NCI-H2171 treated with DMSO at 0.1 percent for 48 hours (cell line): ENCODE measurements around the gene MRGPRX1.
"Not testable (repeated sequence)": the region's sequence is repeated elsewhere in the genome, so short reads cannot be mapped to it uniquely, and the experiment has no call there.

Experiments
- DNase-seq: peaks from one replicate; lab custom pipeline; 2025; lab: John Stamatoyannopoulos, UW

The MRGPRX1 gene

DNA sequence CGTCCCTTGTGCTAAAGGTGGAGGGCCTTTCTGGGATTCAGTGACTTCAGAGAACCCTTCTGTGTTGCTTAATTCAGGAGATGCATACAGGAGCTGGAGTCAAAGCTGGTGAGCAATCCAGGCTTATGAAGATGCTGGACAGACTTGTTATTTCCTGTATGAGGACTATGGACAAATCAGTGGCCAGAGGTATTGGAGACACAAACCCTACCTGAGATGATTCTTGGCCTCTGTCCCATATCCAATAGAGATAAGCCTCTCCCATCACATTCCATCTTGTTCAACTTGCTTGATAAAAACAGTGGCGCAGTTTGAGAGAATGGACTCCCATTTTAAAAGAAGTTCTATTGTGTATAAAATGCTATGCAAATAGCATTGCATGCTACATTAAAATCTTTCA lies at the start of gene MRGPRX1:
Gene MRGPRX1 (minus strand): TSS at position 101 of the 400 bp plus-strand sequence. CDS start 4,630 bp downstream, outside the sequence.
- DNase-seq = no peak

- no peak for DNase-seq
Observed at GRCh38 chr11:18987454-18988231, 48.4 kb upstream of the MRGPRX1 start.

- no peak for DNase-seq
Observed at GRCh38 chr11:18986744-18987143, 47.5 kb upstream of the MRGPRX1 start.

DNA sequence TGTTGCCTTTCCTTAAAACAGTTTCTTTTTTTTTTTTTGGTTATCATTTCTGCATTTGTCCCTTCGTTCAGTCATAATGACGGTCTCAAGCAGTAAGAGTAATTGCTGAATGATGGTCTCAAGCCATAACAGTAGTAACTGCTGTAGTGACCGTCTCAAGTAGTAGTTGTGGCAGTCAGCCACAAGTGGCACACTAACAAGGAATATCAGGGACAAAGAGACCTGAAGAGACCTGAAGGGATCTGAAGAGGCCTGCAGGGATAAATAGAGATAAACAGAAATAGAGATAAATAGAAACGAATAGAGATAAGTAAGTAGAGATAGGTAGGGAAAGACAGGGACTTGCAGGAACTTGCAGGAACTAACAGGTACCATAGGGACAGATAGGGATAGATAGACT lies 42.7 kb upstream of the MRGPRX1 start:
- no peak for DNase-seq

- no peak for DNase-seq
Observed at GRCh38 chr11:18974192-18974591, 35.0 kb upstream of the MRGPRX1 start.

- DNase-seq = no peak
Observed at GRCh38 chr11:18972336-18972735, 33.1 kb upstream of the MRGPRX1 start.

DNA sequence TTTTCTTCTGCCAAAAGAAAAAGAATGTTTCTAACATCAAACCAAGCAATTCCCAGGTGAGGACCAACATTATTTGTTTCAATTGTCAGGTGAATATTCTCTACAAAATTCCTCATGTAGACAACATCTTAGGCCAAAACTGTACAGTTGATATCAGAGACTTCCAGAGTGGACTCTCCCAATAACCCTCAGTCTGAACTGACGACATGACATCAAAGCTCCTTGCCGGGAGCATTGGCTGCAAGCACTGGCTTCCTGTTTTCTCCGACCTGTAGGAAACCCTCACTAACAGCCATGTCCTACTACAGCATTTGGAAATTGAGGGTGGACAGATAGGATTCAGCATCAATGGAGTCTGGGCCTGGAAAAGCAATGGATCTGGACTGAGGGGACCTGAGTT lies 30.5 kb upstream of the MRGPRX1 start:
- no peak for DNase-seq

DNA sequence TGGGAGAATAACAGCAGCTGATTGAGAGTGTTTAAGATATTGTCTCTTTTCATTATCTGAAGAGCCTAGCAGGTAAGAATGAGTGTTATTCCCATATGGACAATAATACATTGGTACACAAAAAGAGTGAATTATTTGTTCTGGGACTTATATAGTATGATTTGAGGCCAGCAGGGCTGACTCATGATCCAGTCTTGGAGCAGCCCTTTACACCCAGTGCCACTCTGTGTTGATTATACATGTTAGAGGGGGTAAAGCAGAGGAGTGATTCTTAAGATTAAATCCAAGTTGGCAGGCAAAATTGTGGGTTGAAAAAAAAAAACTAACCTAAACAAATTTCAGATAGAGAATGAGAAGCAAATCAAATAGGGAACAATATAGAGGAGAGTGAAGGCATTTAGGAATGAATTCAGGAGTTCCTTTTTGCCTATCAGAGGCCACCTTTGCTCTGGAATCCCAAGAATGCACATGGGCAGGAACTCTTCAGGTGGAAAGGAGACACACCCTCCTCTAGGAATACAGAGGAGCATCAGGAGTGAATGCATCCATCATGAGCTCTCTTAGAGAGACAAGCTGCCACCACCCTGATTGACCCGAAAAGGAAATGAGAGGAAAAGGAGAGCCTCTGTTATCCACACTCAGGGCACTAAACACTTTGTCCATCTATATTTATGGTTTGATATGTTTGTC lies 19.2 kb upstream of the MRGPRX1 start:
- DNase-seq = no peak

- no peak for DNase-seq
Observed at GRCh38 chr11:18956630-18957029, 17.4 kb upstream of the MRGPRX1 start.

DNA sequence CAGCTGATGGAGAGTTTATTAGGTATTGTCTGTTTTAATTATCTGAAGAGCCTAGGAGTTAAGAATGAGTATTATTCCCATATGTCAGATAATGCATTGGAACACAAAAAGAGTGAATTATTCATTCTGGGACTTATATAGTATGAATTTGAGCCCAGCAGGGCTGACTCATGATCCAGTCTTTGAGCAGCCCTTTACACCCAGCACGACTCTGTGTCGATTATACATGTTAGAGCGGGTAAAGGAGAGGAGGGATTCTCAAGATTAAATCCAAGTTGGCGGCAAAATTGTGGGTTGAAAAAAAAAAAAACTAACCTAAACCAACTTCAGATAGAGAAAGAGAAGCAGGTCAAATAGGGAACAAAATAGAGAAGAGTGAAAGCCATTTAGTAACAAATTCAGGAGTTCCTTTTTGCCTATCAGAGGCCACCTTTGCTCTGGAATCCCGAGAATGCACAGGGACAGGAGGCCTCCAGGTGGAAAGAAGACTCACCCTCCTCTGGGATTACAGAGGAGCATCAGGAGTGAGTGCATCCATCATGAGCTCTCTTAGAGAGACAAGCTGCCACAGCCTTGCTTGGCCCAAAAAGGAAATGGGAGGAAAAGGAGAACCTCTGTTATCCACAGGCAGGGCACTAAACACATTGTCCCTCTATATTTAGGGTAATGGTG lies 3.1 kb downstream of the MRGPRX1 start:
- no peak for DNase-seq

DNA sequence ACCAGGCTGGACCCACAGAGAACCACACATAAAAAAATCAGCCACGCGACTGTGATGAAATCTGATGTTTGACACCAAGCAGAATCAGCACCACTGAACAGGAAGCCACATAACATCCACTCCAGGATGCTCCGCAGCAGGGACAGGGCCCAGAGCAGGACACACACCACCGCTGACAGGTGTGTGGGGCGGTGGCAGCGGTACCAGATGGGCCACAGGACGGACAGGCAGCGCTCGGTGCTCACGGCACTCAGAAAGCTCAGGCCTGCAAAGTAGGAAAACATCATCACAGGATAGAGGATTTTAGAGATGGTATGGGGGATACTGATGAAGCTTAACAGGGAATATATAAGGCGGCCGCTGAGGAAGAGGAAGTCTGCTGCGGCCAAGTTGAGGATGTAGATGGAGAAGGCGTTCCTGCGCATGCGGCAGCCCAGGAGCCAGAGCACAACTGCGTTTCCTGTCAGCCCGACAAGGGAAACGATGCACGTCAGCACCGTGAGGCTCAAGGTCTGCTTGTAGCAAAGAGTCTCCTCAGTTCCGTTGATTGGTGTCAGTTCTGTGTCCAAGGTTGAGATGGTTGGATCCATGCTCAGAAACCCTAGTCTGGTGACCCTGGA lies 4.9 kb downstream of the MRGPRX1 start:
- DNase-seq = no peak

DNA sequence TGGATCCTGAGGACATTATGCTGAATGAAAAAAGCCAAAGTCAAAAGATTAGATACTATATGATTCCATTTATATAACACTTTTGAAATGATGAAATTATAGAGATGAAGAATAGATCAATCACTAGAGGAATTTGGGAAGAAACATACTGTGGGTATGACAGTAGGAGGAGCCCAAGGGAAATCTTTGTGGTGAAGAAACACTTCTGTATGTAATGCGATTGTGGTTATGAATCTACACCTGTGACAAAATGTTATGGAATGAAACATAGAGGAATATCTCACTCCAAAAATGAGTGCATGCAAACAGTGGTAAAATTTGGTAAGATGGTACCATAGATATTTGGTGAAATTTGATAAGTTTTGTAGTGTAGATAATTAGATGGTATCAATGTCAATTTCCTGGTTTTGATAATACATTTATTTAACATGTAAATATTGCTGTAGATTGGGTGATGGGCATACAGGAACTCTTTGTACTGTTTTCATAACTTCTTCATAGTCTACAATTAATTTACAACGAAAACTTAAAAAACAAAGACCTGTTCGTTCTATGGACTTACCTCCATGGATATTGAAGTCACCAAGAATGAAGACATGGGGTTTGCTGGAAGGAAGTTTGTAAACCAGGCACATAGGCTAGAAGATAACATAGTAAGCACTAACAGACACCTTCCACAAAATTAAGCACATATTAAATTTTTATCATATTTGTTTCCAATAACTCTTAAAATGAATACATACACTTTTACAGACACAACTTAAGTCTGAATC lies 11.5 kb downstream of the MRGPRX1 start:
- no peak for DNase-seq

GRCh38 chr11:18925426-18925825 lies 13.8 kb downstream of the MRGPRX1 start:
- not testable (repeated sequence) for DNase-seq

DNA sequence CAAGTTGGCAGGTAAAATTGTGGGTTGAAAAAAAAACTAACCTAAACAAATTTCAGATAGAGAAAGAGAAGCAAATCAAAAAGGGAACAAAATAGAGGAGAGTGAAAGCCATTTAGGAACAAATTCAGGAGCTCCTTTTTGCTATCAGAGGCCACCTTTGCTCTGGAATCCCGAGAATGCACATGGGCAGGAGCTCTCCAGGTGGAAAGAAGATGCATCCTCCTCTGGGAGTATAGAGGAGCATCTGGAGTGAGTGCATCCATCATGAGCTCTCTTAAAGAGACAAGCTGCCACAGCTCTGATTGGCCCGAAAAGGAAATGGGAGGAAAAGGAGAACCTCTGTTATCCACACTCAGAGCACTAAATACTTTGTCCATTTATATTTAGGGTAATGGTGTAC lies 26.3 kb downstream of the MRGPRX1 start:
- no peak for DNase-seq

GRCh38 chr11:18907391-18907790 lies 31.8 kb downstream of the MRGPRX1 start:
- no peak for DNase-seq

DNA sequence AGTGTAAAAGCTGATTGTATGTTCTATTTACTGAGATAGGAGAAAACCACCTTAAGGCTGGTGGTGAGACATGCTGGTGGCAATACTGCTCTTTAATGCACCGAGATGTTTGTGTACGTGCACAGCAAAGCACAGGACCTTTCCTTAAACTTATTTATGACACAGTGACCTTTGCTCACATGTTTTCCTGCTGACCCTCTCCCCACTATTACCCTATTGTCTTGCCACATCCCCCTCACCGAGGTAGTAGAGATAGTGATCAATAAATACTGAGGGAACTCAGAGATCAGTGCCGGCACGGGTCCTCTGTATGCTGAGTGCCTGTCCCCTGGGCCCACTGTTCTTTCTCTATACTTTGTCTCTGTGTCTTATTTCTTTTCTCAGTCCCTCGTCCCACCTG lies 38.6 kb downstream of the MRGPRX1 start:
- DNase-seq = not testable (repeated sequence)

DNA sequence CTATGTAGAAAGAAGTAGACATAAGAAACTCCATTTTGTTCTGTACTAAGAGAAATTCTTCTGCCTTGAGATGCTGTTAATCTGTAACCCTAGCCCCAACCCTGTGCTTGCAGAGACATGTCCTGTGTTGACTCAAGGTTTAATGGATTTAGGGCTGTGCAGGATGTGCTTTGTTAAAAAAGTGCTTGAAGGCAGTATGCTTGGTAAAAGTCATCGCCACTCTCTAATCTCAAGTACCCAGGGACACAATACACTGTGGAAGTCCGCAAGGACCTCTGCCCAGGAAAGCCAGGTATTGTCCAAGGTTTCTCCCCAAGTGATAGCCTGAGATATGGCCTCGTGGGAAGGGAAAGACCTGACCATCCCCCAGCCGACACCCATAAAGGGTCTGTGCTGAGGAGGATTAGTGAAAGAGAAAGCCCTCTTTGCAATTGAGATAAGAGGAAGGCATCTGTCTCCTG lies 39.0 kb downstream of the MRGPRX1 start:
- not testable (repeated sequence) for DNase-seq

GRCh38 chr11:18891712-18892111 lies 47.5 kb downstream of the MRGPRX1 start:
- DNase-seq = not testable (repeated sequence)

GRCh38 chr11:18890615-18891014 lies 48.6 kb downstream of the MRGPRX1 start:
- DNase-seq = no peak
